ENCODE measurements around the gene CCR5.

GRCh38 chr3:46417841-46418611 is 47.3 kb downstream of the CCR5 start:
- no peak for TF ChIP-seq CTCF (IDR thresholded peaks at IDR 0.05)
- TF ChIP-seq POLR2A (IDR thresholded peaks at IDR 0.05), result no peak
- no peak for TF ChIP-seq EP300 (IDR thresholded peaks at IDR 0.05; ENCODE audit: low read depth)

Data from transverse colon (tissue), 3 donors.